K562 (cell line): ENCODE measurements around the gene SNX14. TPM values are rescaled to one million over a fixed set of nuclear protein-coding genes. Genes with fewer than 3 reads are reported as not detected.
A peak's percentile ranks its signal among the peaks of the same experiment; 100 is the strongest.
"Not testable (repeated sequence)": the region's sequence is repeated elsewhere in the genome, so short reads cannot be mapped to it uniquely, and the experiment has no call there.

Experiments used
- ATAC-seq: fragments of 200-7000 bp; cut with Tn5 transposase; 3 replicates; pipeline ENCODE4 v1.9.1; 2020; ENCODE audit warnings: moderate library complexity
- BruUV-seq: library from RNA; stranded (reverse); fragments of 400-500 nt; replicated peaks from 2 replicates; lab custom pipeline; 2021; lab: Mats Ljungman, UMichigan
- CTCF ChIA-PET: fragments of 300-600 bp; formaldehyde crosslinking; extraction: SDS; loops from one replicate; lab custom pipeline; 2021; ENCODE audit warnings: low intra/inter-chr PET ratio; lab: Yijun Ruan, JAX
- POLR2A ChIA-PET: fragments of 300-600, 350-650 bp; sonication (Branson Sonifier 250); formaldehyde crosslinking; extraction: SDS; loops from one replicate; lab custom pipeline; 2021; ENCODE audit warnings: antibody characterized with exemption, inconsistent platforms; lab: Yijun Ruan, JAX
- DNase-seq, 4 experiments: peaks; one replicate each; pipeline versions ENCODE4 v3.0.0 to v3.0.0-alpha.2; 2011 to 2018; ENCODE audit warnings: low spot score in 3 of 4, mixed read lengths in 3 of 4; ENCODE audit errors: extremely low read depth in 1 of 4
- FAIRE-seq: peaks from 2 replicates; lab custom pipeline; 2011; peaks lifted over from hg19 to GRCh38; lab: Jason Lieb, UNC
- H2AFZ ChIP-seq: 2 replicates; pipeline ENCODE4 v1.6.0; 2011; ENCODE audit warnings: low read depth, low read length, control low read depth, inconsistent platforms
- H3K27ac ChIP-seq: fragments of 200-600 bp; 3 replicates; pipeline ENCODE4 v1.8.0; 2011; ENCODE audit warnings: low read depth, mild to moderate bottlenecking, control low read depth, inconsistent platforms, low read length, moderate library complexity, mixed read lengths; ENCODE audit errors: extremely low read depth
- H3K27me3 ChIP-seq, 2 experiments: fragments of 300-600 bp in 1 of 2; 2 replicates in 1 of 2; 3 replicates in 1 of 2; pipeline versions ENCODE4 v1.6.0 to v1.8.0; 2011; ENCODE audit warnings: inconsistent platforms in 2 of 2, low read length in 2 of 2, mild to moderate bottlenecking in 1 of 2, mixed read lengths in 1 of 2, moderate library complexity in 1 of 2; ENCODE audit not compliant: control insufficient read depth in 2 of 2, insufficient read depth in 2 of 2
- H3K36me3 ChIP-seq: fragments of 300-600 bp; 3 replicates; pipeline ENCODE4 v1.8.0; 2011; ENCODE audit warnings: mild to moderate bottlenecking, low read length, inconsistent platforms; ENCODE audit not compliant: control insufficient read depth, insufficient read depth
- H3K4me1 ChIP-seq, 2 experiments: fragments of 200-600 bp in 1 of 2; replicated peaks in 1 of 2; 2 replicates in 1 of 2; 3 replicates in 1 of 2; pipeline versions ENCODE4 v1.5.1 to v1.8.0; 2011; ENCODE audit warnings: inconsistent platforms in 2 of 2, low read length in 2 of 2, mild to moderate bottlenecking in 1 of 2, mixed read lengths in 1 of 2, moderate library complexity in 1 of 2; ENCODE audit not compliant: control insufficient read depth in 2 of 2, insufficient read depth in 2 of 2
- H3K4me2 ChIP-seq: 2 replicates; pipeline ENCODE4 v1.6.1; 2011; ENCODE audit warnings: low read length, control low read depth, inconsistent platforms, mixed read lengths; ENCODE audit not compliant: insufficient read depth
- H3K4me3 ChIP-seq: fragments of 200-600 bp; sonication (generic), shearing (Covaris generic); 2 replicates; pipeline ENCODE4 v1.5.1; 2016; ENCODE audit warnings: control low read depth, inconsistent platforms
- H3K79me2 ChIP-seq: fragments of 200-600 bp; 3 replicates; pipeline ENCODE4 v1.8.0; 2011; ENCODE audit warnings: low read length, inconsistent platforms; ENCODE audit not compliant: control insufficient read depth, insufficient read depth
- H3K9ac ChIP-seq, 2 experiments: 2 replicates each; pipeline versions ENCODE4 v1.6.0 to v1.6.1; 2011; ENCODE audit warnings: low read depth in 2 of 2, low read length in 2 of 2, control low read depth in 1 of 2, inconsistent platforms in 1 of 2, mild to moderate bottlenecking in 1 of 2, mixed read lengths in 1 of 2; ENCODE audit not compliant: insufficient read depth in 1 of 2
- H3K9me1 ChIP-seq: one replicate; pipeline ENCODE4 v1.6.0; 2011; ENCODE audit warnings: inconsistent platforms, mild to moderate bottlenecking, low read length, moderate library complexity; ENCODE audit not compliant: control insufficient read depth, insufficient read depth
- H3K9me3 ChIP-seq: replicated peaks from 2 replicates; pipeline ENCODE4 v1.5.1; 2011; ENCODE audit warnings: low read depth, low read length, inconsistent platforms; ENCODE audit not compliant: control insufficient read depth, insufficient read depth
- H4K20me1 ChIP-seq: replicated peaks from 2 replicates; pipeline ENCODE4 v1.6.1; 2011; ENCODE audit warnings: low read length, inconsistent platforms, mixed read lengths; ENCODE audit not compliant: control insufficient read depth, insufficient read depth
- SPI1 ChIP-seq: IDR thresholded peaks from 2 replicates; pipeline ENCODE4 v1.6.1; 2011; ENCODE audit warnings: low read depth, low read length, control low read depth, borderline replicate concordance
- TRIM28 ChIP-seq: fragments of 450-650 bp; IDR thresholded peaks from 2 replicates; pipeline ENCODE4 v1.6.1; 2017
- ZNF280A ChIP-seq: fragments of 450-650 bp; IDR thresholded peaks from 2 replicates; pipeline ENCODE4 v1.6.1; 2018; ENCODE audit warnings: mild to moderate bottlenecking, low read depth; ENCODE audit not compliant: partially characterized antibody
- ZNF324 ChIP-seq: fragments of 250-450 bp; sonication (Bioruptor Pico); IDR thresholded peaks from 2 replicates; pipeline ENCODE4 v1.4.0; 2020; ENCODE audit warnings: mild to moderate bottlenecking
- ZNF445 ChIP-seq: fragments of 250-450 bp; sonication (Bioruptor Pico); IDR thresholded peaks from 2 replicates; pipeline ENCODE4 v1.4.0; 2020; ENCODE audit warnings: low read depth, mild to moderate bottlenecking, moderate library complexity
- WGBS: fragments of 100-300 bp; shearing (Covaris generic); methylation state at CpG from one replicate; pipeline ENCODE4 v1.1.6; 2016; ENCODE audit warnings: low coverage, mixed read lengths; ENCODE audit not compliant: insufficient coverage; ENCODE audit errors: missing lambda C conversion rate; 5-methylcytosine and 5-hydroxymethylcytosine counted together
- in situ Hi-C: fragments of 300-500 bp; cut with MboI; formaldehyde crosslinking; loops from 4 replicates; pipeline ENCODE4 v1.15.0; 2018; ENCODE audit warnings: inconsistent platforms, mixed read lengths
- intact Hi-C: fragments of 100-400 bp; cut with micrococcal nuclease; formaldehyde crosslinking; loops from 2 replicates; pipeline ENCODE4 v1.14.2; 2022
- polyA plus RNA-seq, 8 experiments: library from polyadenylated mRNA; depleted of rRNA in 4 of 8; stranded (reverse) in 5 of 8; unstranded in 3 of 8; fragments of >200 nt; fragmentation: Nextera tagmentation in 2 of 8; fragmentation: Illumina TruSeq in 1 of 8; extraction: Ambion mirVana in 2 of 8; extraction: Trizol in 1 of 8; gene quantifications; 2 replicates each; pipeline versions ENCODE4 v1.2.1 to v1.2.3, GENCODE V29; 2011 to 2014; ENCODE audit warnings: inconsistent platforms in 1 of 8, missing spikeins in 1 of 8
- total RNA-seq, 7 experiments: library from RNA; depleted of rRNA in 6 of 7; stranded (reverse); fragments of >200 nt in 6 of 7; fragmentation: Illumina TruSeq in 2 of 7; extraction: Trizol in 2 of 7; gene quantifications; 2 replicates each; pipeline versions ENCODE4 v1.2.1 to v1.2.3, GENCODE V29; 2011 to 2021; ENCODE audit warnings: low replicate concordance in 1 of 7

The SNX14 gene
- total and polyA plus RNA-seq, 9 of the 15 experiments (the other 6 are each of a cell fraction or from before 2014, with no cell fraction given), result 46.5 to 140 (median 71.2) TPM

DNA sequence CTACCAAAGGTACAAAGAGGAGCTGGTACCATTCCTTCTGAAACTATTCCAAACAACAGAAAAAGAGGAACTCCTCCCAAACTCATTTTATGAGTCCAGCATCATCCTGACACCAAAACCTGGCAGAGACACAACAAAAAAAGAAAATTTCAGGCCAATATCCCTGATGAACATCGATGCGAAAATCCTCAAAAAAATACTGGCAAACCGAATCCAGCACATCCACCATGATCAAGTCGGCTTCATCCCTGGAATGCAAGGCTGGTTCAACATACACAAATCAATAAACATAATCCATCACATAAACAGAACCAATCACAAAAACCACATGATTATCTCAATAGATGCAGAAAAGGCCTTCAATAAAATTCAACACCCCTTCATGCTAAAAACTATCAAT, 10.8 kb downstream of the SNX14 start:
- Histone ChIP-seq H3K79me2 (peaks cover 87% of the 10 kb centered on the region), H3K36me3 (peaks cover 23% of the 10 kb centered on the region), H3K4me1 (peaks cover 8 to 18% of the 10 kb centered on the region in 2 experiments)
- H3K27me3 ChIP-seq, H4K20me1 ChIP-seq, H3K9ac ChIP-seq, H3K4me2 ChIP-seq, FAIRE-seq, BruUV-seq, ATAC-seq, H3K27ac ChIP-seq, H3K4me3 ChIP-seq, POLR2A ChIA-PET, H3K9me1 ChIP-seq, DNase-seq, intact Hi-C loops, H2AFZ ChIP-seq, CTCF ChIA-PET, in situ Hi-C loops, H3K9me3 ChIP-seq: not testable (repeated sequence)
- 98% methylated on average over 4 of the region's 4 CpGs for WGBS
- TF ChIP-seq ZNF324 (CRISPR knock-in tag) (peak; percentile 96), SPI1 (peak; percentile 35; the same call in 1 of the 2 replicates), ZNF280A (peak; percentile 83), TRIM28 (peak; percentile 83), ZNF445 (CRISPR knock-in tag) (peak; percentile 81; the same call in 1 of the 2 replicates)
